HepG2 (cell line): ENCODE results near the gene PPP1R13B. TPM values are rescaled to one million over a fixed set of nuclear protein-coding genes. Genes with fewer than 3 reads are reported as not detected.

Experiments
- ADNP ChIP-seq: sonication (generic); formaldehyde crosslinking; IDR thresholded peaks from 2 replicates; pipeline ENCODE4 v1.4.0; 2020; ENCODE audit warnings: missing genetic modification reagents
- ARNT2 ChIP-seq: sonication (generic); formaldehyde crosslinking; IDR thresholded peaks from 2 replicates; pipeline ENCODE4 v1.8.0; 2022; ENCODE audit warnings: mild to moderate bottlenecking, low read depth, missing genetic modification reagents, moderate library complexity
- CEBPZ ChIP-seq: IDR thresholded peaks from 2 replicates; pipeline ENCODE4 v1.6.1; 2012; ENCODE audit warnings: low read length, improper control_type of control experiment
- FOXM1 ChIP-seq: sonication (generic); formaldehyde crosslinking; IDR thresholded peaks from 2 replicates; pipeline ENCODE4 v1.5.0; 2020; ENCODE audit warnings: missing genetic modification reagents
- GFI1 ChIP-seq: sonication (generic); formaldehyde crosslinking; IDR thresholded peaks from 2 replicates; pipeline ENCODE4 v1.5.0; 2020; ENCODE audit warnings: missing genetic modification reagents, mild to moderate bottlenecking, borderline replicate concordance
- MIER2 ChIP-seq: IDR thresholded peaks from 2 replicates; pipeline ENCODE4 v1.6.1; 2016; ENCODE audit warnings: missing biosample characterization, missing genetic modification reagents
- MLX ChIP-seq: IDR thresholded peaks from 2 replicates; pipeline ENCODE4 v1.6.1; 2016
- NONO ChIP-seq, 2 experiments: fragments of 450-650 bp in 1 of 2; sonication (generic) in 1 of 2; formaldehyde crosslinking in 1 of 2; IDR thresholded peaks in 1 of 2; conservative IDR thresholded peaks in 1 of 2; 2 replicates each; pipeline versions ENCODE4 v1.6.1 to v1.8.0; 2017 to 2022; ENCODE audit warnings: mild to moderate bottlenecking in 1 of 2, missing genetic modification reagents in 1 of 2, moderate library complexity in 1 of 2
- RFXAP ChIP-seq: sonication (generic); formaldehyde crosslinking; IDR thresholded peaks from 2 replicates; pipeline ENCODE4 v1.4.0; 2020; ENCODE audit warnings: missing genetic modification reagents, borderline replicate concordance
- SETDB1 ChIP-seq: sonication (generic); formaldehyde crosslinking; IDR thresholded peaks from 2 replicates; pipeline ENCODE4 v1.5.1; 2020; ENCODE audit warnings: missing genetic modification reagents, mild to moderate bottlenecking, borderline replicate concordance
- SNAPC4 ChIP-seq: sonication (generic); formaldehyde crosslinking; IDR thresholded peaks from 2 replicates; pipeline ENCODE4 v1.4.0; 2020; ENCODE audit warnings: mild to moderate bottlenecking, missing genetic modification reagents
- ZBTB1 ChIP-seq: sonication (generic); formaldehyde crosslinking; IDR thresholded peaks from 2 replicates; pipeline ENCODE4 v1.4.0; 2020; ENCODE audit warnings: missing genetic modification reagents, borderline replicate concordance
- ZBTB42 ChIP-seq: sonication (generic); formaldehyde crosslinking; IDR thresholded peaks from 2 replicates; pipeline ENCODE4 v1.5.0; 2020; ENCODE audit warnings: mild to moderate bottlenecking, missing genetic modification reagents
- ZBTB7B ChIP-seq: sonication (generic); formaldehyde crosslinking; IDR thresholded peaks from 2 replicates; pipeline ENCODE4 v1.4.0; 2020; ENCODE audit warnings: missing genetic modification reagents
- ZNF281 ChIP-seq: sonication (generic); formaldehyde crosslinking; IDR thresholded peaks from 2 replicates; pipeline ENCODE4 v1.4.0; 2020; ENCODE audit warnings: missing genetic modification reagents, borderline replicate concordance
- ZNF75D ChIP-seq: sonication (generic); formaldehyde crosslinking; IDR thresholded peaks from 2 replicates; pipeline ENCODE4 v1.8.1; 2023; ENCODE audit warnings: missing genetic modification reagents, mild to moderate bottlenecking, borderline replicate concordance
- ZSCAN12 ChIP-seq: sonication (generic); formaldehyde crosslinking; IDR thresholded peaks from 2 replicates; pipeline ENCODE4 v1.9.0; 2021; ENCODE audit warnings: mild to moderate bottlenecking, missing genetic modification reagents
- polyA plus RNA-seq, 8 experiments: library from polyadenylated mRNA; depleted of rRNA in 3 of 8; stranded (reverse) in 7 of 8; unstranded in 1 of 8; fragments of >200 nt; fragmentation: Illumina TruSeq in 4 of 8; extraction: Trizol in 4 of 8; gene quantifications; 2 replicates each; pipeline versions ENCODE4 v1.2.1 to v1.2.3, GENCODE V29; 2011 to 2016; ENCODE audit warnings: low read depth in 4 of 8, missing spikeins in 1 of 8, mixed read lengths in 1 of 8; ENCODE audit not compliant: insufficient read depth in 1 of 8
- total RNA-seq, 5 experiments: library from RNA; depleted of rRNA; stranded (reverse); fragments of >200 nt; fragmentation: Illumina TruSeq; extraction: Trizol; gene quantifications; 2 replicates each; pipeline ENCODE4 v1.2.3, GENCODE V29; 2016; ENCODE audit warnings: low read depth in 1 of 5

Gene PPP1R13B
- total and polyA plus RNA-seq, 2 of the 13 experiments (the other 11 are each of a cell fraction or from before 2014, with no cell fraction given): 4.6 to 9.4 TPM

GRCh38 chr14:103889313-103890051 lies 42.1 kb upstream of the PPP1R13B start (continued):
- TF ChIP-seq ZNF281 (CRISPR knock-in tag): no peak
- peak; percentile 50; the same call in 1 of the 2 replicates for TF ChIP-seq ADNP (CRISPR knock-in tag)
- TF ChIP-seq ZNF75D (CRISPR knock-in tag): no peak
- TF ChIP-seq ZBTB1 (CRISPR knock-in tag): no peak
- no peak for TF ChIP-seq MLX (CRISPR knock-in tag)
- peak; percentile 35; the same call in 1 of the 2 replicates for TF ChIP-seq ARNT2
- peak; percentile 68; the same call in 1 of the 2 replicates for TF ChIP-seq RFXAP (CRISPR knock-in tag)
- TF ChIP-seq SETDB1 (CRISPR knock-in tag): no peak
- no peak; the same call in 1 of the 2 replicates for TF ChIP-seq ZBTB42
- no peak for TF ChIP-seq FOXM1 (CRISPR knock-in tag)
- no peak for TF ChIP-seq ZSCAN12 (CRISPR knock-in tag)
- TF ChIP-seq GFI1 (CRISPR knock-in tag): no peak
- 0 out of 2 replicates have a peak, but pooled peaks have one; percentile 10 for TF ChIP-seq MIER2 (CRISPR knock-in tag)
- TF ChIP-seq CEBPZ: no peak
- TF ChIP-seq NONO (IDR thresholded peaks at IDR 0.05): no peak
- no peak for TF ChIP-seq NONO (CRISPR knock-in tag; conservative IDR thresholded peaks at IDR 0.05)
- TF ChIP-seq SNAPC4 (CRISPR knock-in tag): no peak
- peak; percentile 49; the same call in 1 of the 2 replicates for TF ChIP-seq ZBTB7B (CRISPR knock-in tag)
